Right cardiac atrium (tissue), 5 donors: Measurements from ENCODE around the gene KCNJ15. TPM values are rescaled to one million over a fixed set of nuclear protein-coding genes. Genes with fewer than 3 reads are reported as not detected.

Experiments
- ATAC-seq, 2 donors: fragments of 200-7000 bp; cut with Tn5 transposase; one replicate each; pipeline versions ENCODE4 v1.8.0 to v1.9.1; 2020; ENCODE audit warnings: moderate library complexity in 2 of 2, mild to moderate bottlenecking in 1 of 2
- DNase-seq, 3 donors: peaks; one replicate each; pipeline ENCODE4 v3.0.0-alpha.2; 2020
- H3K27ac ChIP-seq: one replicate; pipeline ENCODE4 v1.5.1; 2013; ENCODE audit warnings: mild to moderate bottlenecking, low read length, control low read depth, moderate library complexity
- H3K27me3 ChIP-seq: one replicate; pipeline ENCODE4 v1.6.1; 2013; ENCODE audit not compliant: control insufficient read depth, insufficient read depth
- H3K4me1 ChIP-seq: one replicate; pipeline ENCODE4 v1.6.1; 2013; ENCODE audit warnings: low read length; ENCODE audit not compliant: control insufficient read depth, insufficient read depth
- H3K4me3 ChIP-seq: one replicate; pipeline ENCODE4 v1.5.1; 2013; ENCODE audit warnings: low read length, control low read depth
- H3K9me3 ChIP-seq: one replicate; pipeline ENCODE4 v1.6.1; 2013; ENCODE audit warnings: low read length; ENCODE audit not compliant: control insufficient read depth
- WGBS: extraction: QIAGEN DNeasy Blood & Tissue Kit; methylation state at CpG from one replicate; pipeline ENCODE4 v1.1.7; 2013; 5-methylcytosine and 5-hydroxymethylcytosine counted together
- intact Hi-C, 4 donors: fragments of 100-400 bp; cut with DNase I; formaldehyde crosslinking; loops; one replicate each; pipeline versions ENCODE4 v1.11.0 to v1.14.0; 2022 to 2023
- polyA plus RNA-seq: library from polyadenylated mRNA; stranded (reverse); fragments of 200-250 nt; gene quantifications from one replicate; pipeline ENCODE4 v1.2.3, GENCODE V29; 2013
- total RNA-seq, 4 donors: library from RNA; stranded (reverse); fragmentation: NEBNext Ultra II Directional; extraction: Animal tissue kit (Norgen Biotek cat#: 25700); gene quantifications; one replicate each; pipeline ENCODE4 v1.2.1, GENCODE V29; 2021
- donor health status: healthy with polysubstance abuse.
- donor health status: DM: no; HTN: yes; CAD: no.
- donor health status: DM: no; HTN: no; CAD: no.
- donor health status: DM: no; HTN: yes; CAD: no; lungs with severe emphysema.
- donor health status: DM: yes; HTN: yes; CAD: no.

The KCNJ15 gene
- total and polyA plus RNA-seq, 5 donors: 0.18 to 0.97 (median 0.47) TPM

- no peaks in the 10 kb centered on the region for H3K4me1 ChIP-seq
- H3K27ac ChIP-seq: no peak overlapping the region
- no peak for DNase-seq
- H3K4me3 ChIP-seq: no peak overlapping the region
- 66% methylated on average over 3 of the region's 3 CpGs for WGBS
- ATAC-seq: peak in 1 of 2 donors; percentile 24
- H3K9me3 ChIP-seq: no peaks in the 10 kb centered on the region
- intact Hi-C loops: no loop called here
- H3K27me3 ChIP-seq: no peaks in the 10 kb centered on the region
Measured at GRCh38 chr21:38314558-38314957, 57.8 kb downstream of the KCNJ15 start.

GRCh38 chr21:38315122-38315521, 58.3 kb downstream of the KCNJ15 start:
- Histone ChIP-seq H3K27me3 (no peaks in the 10 kb centered on the region), H3K9me3 (no peaks in the 10 kb centered on the region), H3K4me3 (no peak overlapping the region), H3K4me1 (no peaks in the 10 kb centered on the region), H3K27ac (no peak overlapping the region)
- no peak for DNase-seq
- ATAC-seq: no peak
- 66% methylated on average over 2 of the region's 2 CpGs for WGBS
- intact Hi-C loops: no loop called here

- H3K9me3 ChIP-seq: no peaks in the 10 kb centered on the region
- DNase-seq: no peak
Measured at GRCh38 chr21:38319781-38320180, 63.0 kb downstream of the KCNJ15 start.

GRCh38 chr21:38321568-38321967, 64.8 kb downstream of the KCNJ15 start:
- ATAC-seq (no peak), DNase-seq (no peak)
- WGBS: 74% methylated on average over 6 of the region's 6 CpGs
- intact Hi-C loops: no loop called here
- no peak overlapping the region for H3K27ac ChIP-seq
- no peaks in the 10 kb centered on the region for H3K4me1 ChIP-seq
- no peaks in the 10 kb centered on the region for H3K9me3 ChIP-seq
- H3K27me3 ChIP-seq: no peaks in the 10 kb centered on the region
- H3K4me3 ChIP-seq: no peak overlapping the region

More at GRCh38 chr21:38319781-38320180, 63.0 kb downstream of the KCNJ15 start:
- no peak for ATAC-seq
- intact Hi-C loops: no loop called here
- H3K4me3 ChIP-seq: no peak overlapping the region
- WGBS: 87% methylated on average over 7 of the region's 7 CpGs
- H3K27ac ChIP-seq: no peak overlapping the region
- no peaks in the 10 kb centered on the region for H3K4me1 ChIP-seq
- no peaks in the 10 kb centered on the region for H3K27me3 ChIP-seq

GRCh38 chr21:38322311-38322950, 65.6 kb downstream of the KCNJ15 start:
- no peaks in the 10 kb centered on the region for H3K27me3 ChIP-seq
- no peak overlapping the region for H3K27ac ChIP-seq
- DNase-seq (no peak), ATAC-seq (no peak)
- no peak overlapping the region for H3K4me3 ChIP-seq
- intact Hi-C loops: no loop called here
- no peaks in the 10 kb centered on the region for H3K9me3 ChIP-seq
- WGBS: 89% methylated on average over 8 of the region's 8 CpGs
- no peaks in the 10 kb centered on the region for H3K4me1 ChIP-seq

GRCh38 chr21:38323721-38324531, 67.1 kb downstream of the KCNJ15 start:
- no peak for ATAC-seq
- Histone ChIP-seq H3K4me1 (no peaks in the 10 kb centered on the region), H3K4me3 (no peak overlapping the region), H3K27ac (no peak overlapping the region), H3K9me3 (no peaks in the 10 kb centered on the region), H3K27me3 (no peaks in the 10 kb centered on the region)
- intact Hi-C loops: no loop called here
- no peak for DNase-seq
- WGBS: 34% methylated on average over 5 of the region's 5 CpGs

- Histone ChIP-seq H3K4me3 (no peak overlapping the region), H3K9me3 (no peaks in the 10 kb centered on the region), H3K27ac (no peak overlapping the region), H3K27me3 (no peaks in the 10 kb centered on the region), H3K4me1 (no peaks in the 10 kb centered on the region)
- DNase-seq (no peak), ATAC-seq (no peak)
- intact Hi-C loops: no loop called here
- whole genome bisulfite sequencing: 85% methylated on average over 2 of the region's 2 CpGs
Measured at GRCh38 chr21:38325216-38325615, 68.4 kb downstream of the KCNJ15 start.

- Histone ChIP-seq H3K4me1 (no peaks in the 10 kb centered on the region), H3K27ac (no peak overlapping the region), H3K9me3 (no peaks in the 10 kb centered on the region), H3K27me3 (no peaks in the 10 kb centered on the region), H3K4me3 (no peak overlapping the region)
- ATAC-seq: no peak
- no peak for DNase-seq
- 85% methylated on average over 8 of the region's 8 CpGs for WGBS
- intact Hi-C loops: no loop called here
Measured at GRCh38 chr21:38325731-38326420, 69.1 kb downstream of the KCNJ15 start.

GRCh38 chr21:38326429-38326828, 69.6 kb downstream of the KCNJ15 start:
- no peaks in the 10 kb centered on the region for H3K4me1 ChIP-seq
- no peaks in the 10 kb centered on the region for H3K9me3 ChIP-seq
- ATAC-seq (no peak), DNase-seq (no peak)
- H3K4me3 ChIP-seq: no peak overlapping the region
- WGBS: 84% methylated on average over 4 of the region's 4 CpGs
- intact Hi-C loops: no loop called here
- H3K27ac ChIP-seq: no peak overlapping the region
- no peaks in the 10 kb centered on the region for H3K27me3 ChIP-seq

- no peak for DNase-seq
- H3K4me3 ChIP-seq: no peak overlapping the region
- H3K27ac ChIP-seq: no peak overlapping the region
- intact Hi-C loops: no loop called here
- 75% methylated on average over 4 of the region's 4 CpGs for WGBS
- no peak for ATAC-seq
- no peaks in the 10 kb centered on the region for H3K27me3 ChIP-seq
- H3K4me1 ChIP-seq: no peaks in the 10 kb centered on the region
- no peaks in the 10 kb centered on the region for H3K9me3 ChIP-seq
Measured at GRCh38 chr21:38326899-38327298, 70.1 kb downstream of the KCNJ15 start.

- ATAC-seq (no peak), DNase-seq (no peak)
- 97% methylated on average over 1 of the region's 1 CpG for WGBS
- no peaks in the 10 kb centered on the region for H3K4me1 ChIP-seq
- H3K27ac ChIP-seq: no peak overlapping the region
- no peak overlapping the region for H3K4me3 ChIP-seq
- no peaks in the 10 kb centered on the region for H3K9me3 ChIP-seq
- intact Hi-C loops: no loop called here
- no peaks in the 10 kb centered on the region for H3K27me3 ChIP-seq
Measured at GRCh38 chr21:38327984-38328383, 71.2 kb downstream of the KCNJ15 start.
